HG02623 (cell line): Measurements from ENCODE around the gene USP27X.
A peak's percentile ranks its signal among the peaks of the same experiment; 100 is the strongest.

Experiments used
- ATAC-seq: cut with Tn5 transposase; IDR thresholded peaks from one replicate; pipeline ENCODE4 v1.9.1; 2021; ENCODE audit warnings: moderate library complexity; ENCODE audit not compliant: unreplicated experiment

USP27X gene

DNA sequence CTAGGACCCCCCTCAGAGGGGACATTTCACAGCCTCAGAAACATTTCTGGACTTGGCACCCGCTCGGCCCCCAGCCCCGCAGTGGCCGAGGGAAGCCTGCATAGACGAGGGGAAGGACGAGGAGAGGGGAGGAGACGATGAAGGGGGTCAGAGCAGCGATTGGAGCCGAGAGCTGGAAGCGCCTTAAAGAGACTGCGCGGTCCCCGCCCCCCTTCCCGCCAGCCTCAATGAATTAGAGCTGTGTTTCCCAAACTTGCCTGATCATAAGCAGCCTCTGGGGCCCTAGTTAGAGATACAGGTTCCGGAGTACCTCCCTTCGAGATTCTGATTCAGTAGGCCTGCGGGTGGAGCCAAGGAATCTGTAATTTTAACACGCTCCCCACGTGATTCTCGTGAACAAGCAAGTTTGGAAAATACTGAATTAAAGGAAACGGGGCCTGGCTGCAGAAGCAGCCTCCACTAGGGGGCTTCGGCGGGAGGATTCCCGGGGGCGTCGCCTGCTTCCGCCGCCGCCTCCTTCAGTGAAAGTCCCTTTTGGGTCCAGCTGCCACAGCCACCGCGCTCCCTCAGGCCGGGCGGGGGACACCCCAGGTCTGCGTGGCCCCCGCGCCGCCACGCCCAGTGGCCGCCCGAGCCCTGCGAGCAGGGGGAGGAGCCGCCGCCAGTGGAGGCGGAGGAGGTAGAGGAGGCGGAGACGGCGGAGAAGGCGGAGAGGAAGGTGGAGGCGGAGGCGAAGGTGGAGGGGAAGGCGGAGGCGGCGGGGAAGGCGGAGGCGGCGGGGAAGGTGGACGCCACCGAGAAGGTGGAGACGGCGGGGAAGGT, at the start of gene USP27X:
Gene USP27X, plus strand, starts transcription at position 651 of the 822 bp plus-strand sequence. CDS start 824 bp downstream, outside the sequence.
- peak; percentile 91 for ATAC-seq

DNA sequence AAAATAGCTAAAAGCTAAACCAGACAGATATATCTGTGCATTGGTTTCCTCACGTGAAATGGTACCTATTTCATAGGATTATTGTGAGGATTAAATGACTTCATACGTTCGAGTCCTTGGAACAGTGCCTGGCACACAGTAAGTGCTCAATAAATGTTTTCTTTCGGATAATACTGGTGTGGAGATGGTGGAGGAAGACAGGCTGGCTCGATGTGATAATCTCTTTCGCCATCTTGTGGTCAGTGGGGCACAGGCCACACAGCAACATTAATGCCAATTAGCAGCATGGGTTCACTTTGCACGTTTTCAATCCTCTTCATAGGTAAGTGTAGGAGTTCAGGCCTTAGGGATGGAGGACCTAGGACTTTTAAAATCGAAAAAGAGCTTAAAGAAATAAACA, 40.9 kb upstream of the USP27X start:
- ATAC-seq, result no peak

DNA sequence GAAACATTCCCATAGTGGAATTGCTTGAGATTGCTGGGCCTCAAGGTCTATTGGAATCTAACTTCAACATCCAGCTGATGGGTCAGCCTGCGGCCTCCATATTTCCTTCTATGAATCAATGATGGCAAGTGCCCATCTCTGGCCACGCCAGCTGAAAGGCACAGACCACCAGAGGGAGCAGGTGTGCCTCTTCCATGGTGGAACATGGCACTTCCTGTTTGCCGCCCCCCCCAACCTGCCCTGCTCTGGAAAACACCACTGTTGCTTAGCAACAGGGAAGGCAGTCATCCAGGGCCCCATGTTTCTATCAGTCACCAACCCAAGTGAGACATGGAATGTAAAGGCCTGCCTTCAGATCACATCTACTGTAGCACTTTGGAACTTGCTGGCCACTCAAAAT, 38.6 kb upstream of the USP27X start:
- no peak for ATAC-seq

DNA sequence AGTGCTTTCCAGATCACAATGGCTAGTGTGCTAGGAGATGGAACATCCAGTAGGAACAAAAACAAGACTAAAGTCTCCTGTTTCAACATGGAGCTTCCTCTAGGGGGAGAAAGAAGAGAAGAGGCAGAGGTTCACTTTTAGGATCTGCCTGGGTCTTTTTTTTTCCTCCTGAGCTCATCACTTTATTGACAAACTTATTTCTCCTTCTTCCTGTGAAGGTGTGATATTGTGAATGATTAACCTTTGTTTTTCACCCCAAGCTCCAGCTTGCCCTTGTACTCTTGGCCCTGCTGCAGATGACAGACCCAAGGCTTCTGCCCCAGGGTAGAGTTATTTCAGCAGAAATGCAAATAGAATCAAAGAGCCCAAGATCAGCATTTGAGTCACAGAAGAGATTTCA, 36.7 kb upstream of the USP27X start:
- no peak for ATAC-seq

DNA sequence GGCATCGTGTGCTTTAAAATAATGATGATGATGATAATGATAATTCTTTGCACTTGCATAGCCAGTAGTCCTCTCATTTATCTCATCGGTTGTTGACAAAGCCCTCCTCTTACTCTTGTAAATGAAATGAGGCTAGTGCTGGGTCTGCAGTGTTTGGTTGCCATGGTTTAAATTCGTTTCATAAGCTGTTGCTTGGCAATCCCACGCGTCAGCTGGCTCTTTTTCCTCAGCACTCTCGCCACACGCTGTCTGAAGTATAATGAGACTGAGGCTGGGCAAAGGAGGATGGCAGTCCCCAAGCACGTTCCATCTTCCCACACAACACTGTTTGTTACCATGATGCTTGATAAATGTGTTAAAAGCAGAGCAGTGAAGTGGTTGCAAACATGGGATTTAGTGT, 34.7 kb upstream of the USP27X start:
- no peak for ATAC-seq

DNA sequence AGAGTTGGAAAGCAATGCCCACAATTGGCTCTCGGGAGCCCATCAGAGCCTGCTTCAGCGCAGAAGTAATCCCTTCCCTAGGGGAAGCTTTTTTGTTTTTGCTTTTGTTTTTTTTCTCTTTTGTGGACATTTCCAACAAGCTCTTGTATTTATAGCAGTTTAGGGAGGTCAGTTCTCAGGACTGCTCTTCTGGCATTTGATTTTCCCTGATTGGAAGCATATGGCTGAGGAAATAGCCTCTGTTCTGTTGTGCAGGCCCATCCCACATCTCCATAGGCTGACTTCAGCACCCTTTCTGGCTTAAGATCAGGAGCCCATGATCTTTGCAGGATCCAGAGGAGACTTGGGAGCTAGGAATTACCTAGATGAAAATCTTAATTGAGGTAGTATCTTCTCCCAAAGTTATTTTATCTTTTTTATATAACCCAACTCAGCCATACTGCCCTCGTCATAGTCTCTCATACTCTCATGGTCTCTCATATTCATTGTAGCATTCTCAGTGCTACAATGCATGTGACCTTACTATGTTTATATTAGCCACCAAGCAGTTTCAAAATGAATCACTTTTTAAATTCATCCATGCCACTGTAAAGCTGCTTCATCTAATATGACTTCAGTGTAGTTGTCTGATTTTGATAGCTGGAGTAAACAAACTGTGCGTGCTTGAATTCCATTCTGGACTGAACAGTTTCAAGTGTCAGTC, 33.4 kb upstream of the USP27X start:
- no peak for ATAC-seq

DNA sequence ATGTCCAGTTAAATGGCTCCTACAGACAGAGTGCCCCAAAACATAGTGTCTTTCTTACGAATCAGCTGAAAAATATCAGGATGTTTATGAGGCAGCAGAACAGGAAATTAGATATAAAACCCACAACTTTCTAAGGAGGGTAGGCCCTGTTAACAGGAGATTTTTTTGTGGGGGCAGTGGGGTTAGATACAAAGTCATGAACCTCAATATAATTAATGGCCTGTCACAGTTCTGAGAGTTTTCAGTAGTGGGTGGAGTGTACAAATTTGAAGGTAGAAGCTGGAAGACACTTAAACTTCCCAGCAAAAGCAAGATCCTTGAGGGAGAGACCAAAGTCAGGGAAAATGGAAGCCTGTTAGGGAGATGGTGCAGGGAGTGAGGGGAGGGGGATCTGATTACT, 32.8 kb upstream of the USP27X start:
- ATAC-seq, result no peak

DNA sequence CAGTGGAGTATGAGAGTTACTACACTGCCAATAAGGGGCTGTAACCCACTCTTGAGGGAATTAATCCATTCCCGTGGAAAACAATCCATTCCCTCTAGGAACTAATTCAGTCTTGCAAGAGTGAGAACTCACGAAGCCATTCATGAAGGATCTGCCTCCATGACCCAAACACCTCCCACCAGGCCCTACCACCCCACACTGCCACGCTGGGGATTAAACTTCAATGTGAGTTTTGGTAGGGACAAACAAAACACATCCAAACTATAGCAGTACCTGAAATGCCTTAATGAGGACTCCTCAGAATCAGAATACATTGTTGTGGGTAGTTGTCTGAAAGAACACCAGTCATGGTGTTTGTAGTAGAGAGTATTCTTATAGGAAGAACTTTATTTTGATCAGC, 31.0 kb upstream of the USP27X start:
- ATAC-seq, result no peak

DNA sequence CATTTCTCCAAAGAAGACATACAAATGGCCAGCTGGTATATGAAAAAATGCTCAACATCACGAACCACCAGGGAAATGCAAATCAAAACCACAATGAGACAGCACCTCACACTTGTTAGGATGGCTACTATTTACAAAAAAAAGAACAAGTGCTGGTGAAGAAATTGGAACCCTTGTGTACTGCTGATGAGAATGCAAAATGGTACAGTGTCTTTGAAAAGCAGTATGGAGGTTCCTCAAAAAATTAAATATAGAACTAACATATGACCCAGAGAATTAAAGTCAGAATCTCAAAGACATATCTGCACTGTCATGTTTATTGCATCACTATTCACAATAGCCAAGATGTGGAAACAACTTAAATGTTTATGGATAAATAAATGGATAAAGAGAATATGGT, 29.3 kb upstream of the USP27X start:
- no peak for ATAC-seq

DNA sequence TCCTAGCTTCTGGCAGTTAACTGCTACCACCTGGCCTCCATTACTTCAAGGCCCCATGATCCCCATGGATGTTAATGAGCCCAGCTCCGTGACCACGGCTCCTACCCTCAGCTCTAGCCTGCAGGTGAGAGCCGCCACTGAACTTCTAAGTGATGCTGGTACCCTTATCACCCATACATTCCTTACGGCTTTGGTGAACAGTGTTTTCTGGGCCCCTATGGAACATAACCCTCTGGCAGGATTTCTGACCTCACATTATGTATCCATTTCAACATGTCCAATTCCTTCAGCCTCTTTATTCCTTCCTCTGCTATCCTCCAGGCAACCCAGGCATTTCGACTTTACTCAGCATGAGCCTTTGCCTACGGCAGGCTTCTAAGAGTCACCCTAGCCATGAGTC, 25.6 kb upstream of the USP27X start:
- ATAC-seq, result no peak

DNA sequence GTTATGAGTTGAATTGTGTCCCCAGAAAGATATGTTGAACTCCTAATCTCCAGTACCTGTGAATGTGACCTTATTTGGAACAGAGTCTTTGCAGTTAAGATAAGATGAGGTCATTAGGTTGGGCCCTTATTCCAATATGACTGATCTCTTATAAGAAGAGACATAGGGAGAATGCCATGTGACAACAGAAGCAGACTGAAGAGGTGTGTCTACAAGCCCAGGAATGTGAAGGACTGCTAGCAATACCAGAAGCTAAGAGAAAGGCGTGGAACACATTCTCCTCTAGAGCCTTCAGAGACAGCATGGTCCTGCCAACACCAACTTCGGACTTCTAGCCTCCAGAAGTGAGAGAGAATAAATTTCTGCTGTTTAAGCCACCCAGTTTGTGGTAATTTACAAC, 22.5 kb upstream of the USP27X start:
- no peak for ATAC-seq

DNA sequence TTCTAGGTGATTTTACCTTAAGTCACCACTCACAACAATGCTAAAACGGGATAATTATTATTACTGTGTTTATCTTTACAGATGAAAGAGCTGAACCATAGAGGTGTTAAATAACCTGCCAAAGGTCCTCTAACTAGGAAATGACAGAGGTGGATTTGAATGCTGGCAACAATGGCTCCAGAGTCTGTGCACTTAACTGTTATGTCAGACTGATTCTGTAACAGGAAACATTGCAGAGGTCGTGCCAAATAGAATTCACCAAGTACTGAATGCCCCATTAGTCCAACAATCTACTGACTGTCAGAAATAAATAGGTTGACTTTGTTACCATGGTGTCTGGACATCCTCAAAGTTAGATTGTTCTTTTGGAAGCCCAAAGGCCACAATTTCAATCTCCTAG, 20.9 kb upstream of the USP27X start:
- ATAC-seq, result no peak

DNA sequence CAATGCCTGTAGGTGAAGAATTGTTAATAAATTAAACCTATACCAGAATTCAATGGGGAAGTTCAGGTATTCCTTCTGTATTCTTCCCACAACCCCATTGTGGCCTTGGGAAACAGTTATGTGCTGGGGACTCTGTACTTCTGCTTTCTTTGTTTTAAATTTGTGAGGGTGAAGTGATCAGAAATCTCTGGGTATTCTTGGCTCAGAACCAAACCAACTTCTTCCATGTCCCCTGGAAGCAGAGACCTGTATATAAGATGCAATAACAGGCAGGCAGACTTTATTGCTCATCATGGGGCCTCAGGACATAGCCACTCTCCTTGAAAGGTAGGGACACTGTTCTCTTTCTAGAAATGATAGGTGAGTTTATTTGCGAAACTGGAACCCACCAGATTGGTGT, 19.8 kb upstream of the USP27X start:
- ATAC-seq, result no peak

DNA sequence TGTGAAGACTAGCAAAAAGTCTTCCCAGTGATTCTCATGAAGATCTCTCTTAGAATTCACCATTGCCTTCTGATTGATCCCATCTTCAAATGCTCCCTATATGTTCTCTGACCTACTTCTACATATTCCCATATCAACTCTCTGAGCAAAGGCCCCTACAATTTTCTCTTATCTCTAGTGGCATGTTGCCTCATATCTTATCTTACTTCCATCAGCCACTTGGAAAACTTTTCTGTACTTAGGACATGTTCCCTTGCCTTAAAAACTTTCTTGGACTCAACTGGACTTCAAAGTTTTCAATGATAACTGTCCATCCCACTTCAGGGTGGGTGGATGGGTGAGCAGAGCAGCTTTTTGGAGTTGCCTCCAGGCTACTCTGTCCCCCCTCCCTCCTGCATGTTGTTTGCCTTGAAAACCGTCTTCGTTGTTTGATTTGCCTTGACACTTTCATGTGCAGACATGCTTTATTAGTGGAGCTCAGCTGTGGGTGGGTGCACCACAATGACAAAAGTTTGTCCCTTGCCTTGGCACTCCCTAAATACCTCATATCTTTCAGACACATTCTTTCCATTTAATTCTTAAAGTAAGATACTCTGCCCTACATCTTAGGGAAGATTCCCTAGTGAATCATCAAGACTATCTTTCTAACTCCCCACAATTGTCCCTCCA, 18.3 kb upstream of the USP27X start:
- ATAC-seq, result no peak

DNA sequence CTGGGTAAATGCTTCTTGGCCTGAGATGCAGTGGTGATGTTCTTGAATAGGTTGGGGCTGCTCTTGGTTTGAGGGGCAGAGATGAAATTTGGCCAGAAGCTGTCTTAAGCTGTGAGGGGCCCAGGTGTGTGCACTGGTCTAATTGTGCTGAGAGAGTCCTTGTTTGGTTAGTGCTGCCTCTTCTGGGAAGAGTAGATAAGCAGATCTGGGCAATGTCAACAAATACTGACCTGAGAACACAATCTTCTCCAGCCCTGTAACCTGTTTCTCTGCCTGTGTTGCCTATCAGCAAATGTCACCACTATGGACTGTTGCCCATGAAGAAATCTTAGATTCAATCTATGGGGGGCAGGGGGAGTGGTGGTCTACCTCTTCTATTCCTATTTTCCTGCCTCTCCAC, 17.2 kb upstream of the USP27X start:
- no peak for ATAC-seq

DNA sequence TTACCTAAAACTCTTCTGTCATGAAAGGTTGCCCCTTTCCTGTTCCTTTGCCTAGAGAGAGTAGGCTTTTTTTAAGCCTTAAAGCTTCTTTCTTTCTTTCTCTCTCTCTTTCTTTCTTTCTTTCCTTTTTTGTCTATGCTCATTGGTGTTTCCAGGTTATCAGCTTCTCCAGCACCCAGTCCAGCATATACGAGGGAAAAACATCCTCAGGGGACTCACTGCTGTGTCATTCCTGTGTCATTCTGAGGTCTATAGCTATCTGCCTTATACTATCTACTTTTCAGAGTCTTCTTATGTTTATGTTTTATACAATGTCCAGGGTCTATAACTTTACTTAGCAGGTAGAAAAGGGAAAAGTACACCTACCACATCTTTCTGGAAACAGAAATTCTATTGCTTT, 10.5 kb upstream of the USP27X start:
- ATAC-seq, result no peak

DNA sequence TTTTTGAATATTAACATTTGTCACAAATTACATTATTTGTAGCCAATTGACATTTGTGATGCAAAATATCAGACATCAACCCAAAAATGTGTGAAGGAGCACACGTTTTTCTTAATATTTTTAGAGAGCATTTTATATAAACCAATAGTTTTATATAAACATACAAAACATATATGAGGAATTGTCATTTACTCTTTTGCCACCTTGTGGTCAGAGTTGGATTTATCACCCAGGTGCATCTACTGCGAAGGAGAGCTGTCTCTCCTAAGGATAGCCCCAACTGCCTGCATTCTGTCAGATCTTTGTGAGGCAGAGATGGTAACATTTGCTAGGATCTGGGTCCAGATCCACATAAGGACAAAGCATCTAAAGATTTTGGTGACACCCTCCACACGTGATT, 2.5 kb upstream of the USP27X start:
- ATAC-seq, result no peak

DNA sequence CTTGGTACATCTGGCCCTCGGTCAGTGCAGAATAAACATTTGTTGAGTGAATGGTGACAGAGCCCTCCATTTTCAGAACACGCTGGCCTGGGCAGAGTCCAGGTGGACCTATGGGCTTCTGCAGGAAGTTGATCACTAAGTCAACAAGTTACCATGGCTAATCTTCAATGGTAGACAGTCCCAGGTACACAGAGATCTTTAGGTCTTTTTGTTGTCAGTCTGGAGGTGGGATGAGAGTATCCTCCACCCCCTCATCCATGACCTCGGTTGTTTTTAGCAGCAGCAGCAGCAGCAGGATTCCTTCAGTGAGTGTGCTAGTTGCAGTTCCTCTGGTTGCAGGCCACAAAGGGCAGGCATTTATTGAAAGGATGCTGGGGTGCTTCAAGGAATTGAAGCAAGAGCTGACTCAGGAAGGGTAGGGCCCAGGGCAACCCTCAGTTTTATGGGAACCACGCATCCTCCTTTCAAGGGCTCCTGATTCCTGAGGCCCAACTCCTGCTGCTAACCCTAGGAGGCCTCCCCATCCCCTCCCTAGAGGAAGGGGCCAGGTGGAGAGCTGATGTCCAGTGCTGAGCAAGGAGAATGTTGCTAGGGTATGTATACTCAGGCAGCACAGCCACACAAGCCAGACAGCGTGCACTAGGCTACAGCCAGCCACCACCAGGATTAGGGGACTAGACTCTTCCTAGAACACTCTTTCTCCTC, 1.7 kb upstream of the USP27X start:
- ATAC-seq, result no peak

DNA sequence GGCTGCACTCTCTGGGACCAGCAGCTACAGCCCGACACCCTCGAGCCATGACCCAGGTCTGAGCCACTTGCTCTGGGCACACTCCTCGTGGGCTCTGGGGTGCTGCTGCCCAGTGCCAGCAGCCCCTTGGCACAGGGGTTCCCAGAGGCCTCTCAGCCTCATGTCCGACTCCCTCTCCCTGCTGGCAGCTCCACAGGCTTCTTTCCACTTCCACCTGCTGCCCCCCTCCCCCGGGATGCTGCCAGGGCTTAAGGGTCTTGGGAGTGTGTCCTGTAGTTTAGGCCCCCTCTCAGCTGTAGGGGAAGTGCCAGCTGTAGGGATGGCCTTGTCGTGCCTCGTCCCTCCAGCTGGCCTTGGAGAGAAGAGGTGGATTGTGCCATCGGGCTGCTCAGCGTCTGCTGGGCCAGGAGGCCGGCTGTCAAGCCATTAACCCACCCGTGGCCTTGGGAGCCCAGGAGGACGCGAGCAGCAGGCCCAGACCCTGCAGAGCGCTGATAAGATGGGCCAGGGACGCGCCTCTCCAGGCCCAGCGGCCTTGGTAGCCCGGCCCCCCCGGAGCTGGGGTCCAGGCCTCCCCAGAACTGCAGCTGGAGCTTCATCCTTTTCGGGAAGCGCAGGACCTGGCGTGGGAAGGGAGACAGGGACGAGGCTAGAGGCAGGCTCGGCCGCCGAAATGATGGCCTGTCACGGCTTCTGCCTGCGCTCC, 1.0 kb upstream of the USP27X start:
- no peak for ATAC-seq

DNA sequence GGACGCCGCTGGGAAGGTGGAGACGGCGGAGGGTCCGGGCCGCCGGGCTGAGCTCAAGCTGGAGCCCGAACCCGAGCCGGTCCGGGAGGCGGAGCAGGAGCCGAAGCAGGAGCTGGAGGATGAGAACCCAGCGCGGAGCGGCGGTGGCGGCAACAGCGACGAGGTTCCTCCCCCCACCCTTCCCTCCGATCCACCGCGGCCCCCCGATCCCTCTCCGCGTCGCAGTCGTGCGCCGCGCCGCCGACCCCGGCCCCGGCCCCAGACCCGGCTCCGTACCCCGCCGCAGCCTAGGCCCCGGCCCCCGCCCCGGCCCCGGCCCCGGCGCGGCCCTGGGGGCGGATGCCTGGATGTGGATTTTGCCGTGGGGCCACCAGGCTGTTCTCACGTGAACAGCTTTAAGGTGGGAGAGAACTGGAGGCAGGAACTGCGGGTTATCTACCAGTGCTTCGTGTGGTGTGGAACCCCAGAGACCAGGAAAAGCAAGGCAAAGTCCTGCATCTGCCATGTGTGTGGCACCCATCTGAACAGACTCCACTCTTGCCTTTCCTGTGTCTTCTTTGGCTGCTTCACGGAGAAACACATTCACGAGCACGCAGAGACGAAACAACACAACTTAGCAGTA, 483 bp downstream of the USP27X start:
- no peak for ATAC-seq
